ENCODE results near the gene SENP5. TPM values are rescaled to one million over a fixed set of nuclear protein-coding genes. Genes with fewer than 3 reads are reported as not detected.

The SENP5 gene
- total and polyA plus RNA-seq, 9 of the 15 experiments (the other 6 are each of a cell fraction or from before 2014, with no cell fraction given) = 18.3 to 59.7 (median 35.8) TPM

DNA sequence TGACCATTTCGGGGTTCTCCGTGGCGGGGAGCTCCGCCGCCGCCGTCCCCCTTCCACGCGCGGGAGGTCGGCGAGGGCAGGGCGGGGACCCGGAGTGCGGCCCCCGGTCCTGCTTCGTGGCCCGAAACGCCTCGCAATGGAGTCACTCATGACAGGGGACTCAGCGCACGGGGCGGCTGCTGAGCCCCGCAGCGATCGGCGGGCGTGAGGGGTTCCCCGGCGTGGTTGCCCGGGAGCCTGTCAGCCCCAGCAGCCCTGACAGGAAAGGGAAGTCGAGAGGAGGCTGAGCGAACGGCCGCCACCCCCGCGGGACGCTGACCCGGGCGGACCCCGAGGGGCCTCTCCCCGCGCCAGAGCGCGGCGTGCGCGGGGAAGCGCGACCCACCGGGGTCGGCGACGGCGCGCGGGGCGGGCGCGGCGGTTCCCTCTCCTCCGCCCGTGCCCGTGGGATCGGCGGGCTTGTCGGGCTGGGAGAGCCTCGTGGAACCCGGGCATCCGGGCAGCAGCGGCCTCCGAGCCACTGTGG is 101.5 kb downstream of the SENP5 start (continued):
- TF ChIP-seq NR2C2 (CRISPR knock-in tag; IDR thresholded peaks at IDR 0.05) (peak; percentile 52; the same call in 1 of the 2 replicates), NR2C2 (tag; IDR thresholded peaks at IDR 0.05) (peak; percentile 54; the same call in 1 of the 2 replicates), ZNF561 (CRISPR knock-in tag; conservative IDR thresholded peaks at IDR 0.05) (peak; percentile 77; the same call in 1 of the 2 replicates), MEF2D (tag; conservative IDR thresholded peaks at IDR 0.05; ENCODE audit: low read depth) (no peak), HMG20B (CRISPR knock-in tag; IDR thresholded peaks at IDR 0.05) (no peak), PML (IDR thresholded peaks at IDR 0.05; ENCODE audit: low read length) (no peak), ZNF57 (CRISPR knock-in tag; IDR thresholded peaks at IDR 0.05) (0 out of 2 replicates have a peak, but pooled peaks have one; percentile 54), HDAC6 (IDR thresholded peaks at IDR 0.05; ENCODE audit: low read depth, low read length) (no peak), BCOR (IDR thresholded peaks at IDR 0.05) (no peak), SIN3B (IDR thresholded peaks at IDR 0.05; ENCODE audit: low read depth) (no peak), CBX1 (IDR thresholded peaks at IDR 0.05; ENCODE audit: low read depth) (peak; percentile 32; the same call in 1 of the 2 replicates), ZNF764 (CRISPR knock-in tag; IDR thresholded peaks at IDR 0.05; ENCODE audit: low read depth) (no peak)
- TF ChIP-seq, protein P1, sequence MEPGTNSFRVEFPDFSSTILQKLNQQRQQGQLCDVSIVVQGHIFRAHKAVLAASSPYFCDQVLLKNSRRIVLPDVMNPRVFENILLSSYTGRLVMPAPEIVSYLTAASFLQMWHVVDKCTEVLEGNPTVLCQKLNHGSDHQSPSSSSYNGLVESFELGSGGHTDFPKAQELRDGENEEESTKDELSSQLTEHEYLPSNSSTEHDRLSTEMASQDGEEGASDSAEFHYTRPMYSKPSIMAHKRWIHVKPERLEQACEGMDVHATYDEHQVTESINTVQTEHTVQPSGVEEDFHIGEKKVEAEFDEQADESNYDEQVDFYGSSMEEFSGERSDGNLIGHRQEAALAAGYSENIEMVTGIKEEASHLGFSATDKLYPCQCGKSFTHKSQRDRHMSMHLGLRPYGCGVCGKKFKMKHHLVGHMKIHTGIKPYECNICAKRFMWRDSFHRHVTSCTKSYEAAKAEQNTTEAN (CRISPR knock-in tag; IDR thresholded peaks at IDR 0.05) = no peak
- TF ChIP-seq, protein P2, sequence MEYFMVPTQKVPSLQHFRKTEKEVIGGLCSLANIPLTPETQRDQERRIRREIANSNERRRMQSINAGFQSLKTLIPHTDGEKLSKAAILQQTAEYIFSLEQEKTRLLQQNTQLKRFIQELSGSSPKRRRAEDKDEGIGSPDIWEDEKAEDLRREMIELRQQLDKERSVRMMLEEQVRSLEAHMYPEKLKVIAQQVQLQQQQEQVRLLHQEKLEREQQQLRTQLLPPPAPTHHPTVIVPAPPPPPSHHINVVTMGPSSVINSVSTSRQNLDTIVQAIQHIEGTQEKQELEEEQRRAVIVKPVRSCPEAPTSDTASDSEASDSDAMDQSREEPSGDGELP (CRISPR knock-in tag; IDR thresholded peaks at IDR 0.05; ENCODE audit: borderline replicate concordance) = peak; percentile 53; the same call in 1 of the 2 replicates
- TF ChIP-seq, protein P3, sequence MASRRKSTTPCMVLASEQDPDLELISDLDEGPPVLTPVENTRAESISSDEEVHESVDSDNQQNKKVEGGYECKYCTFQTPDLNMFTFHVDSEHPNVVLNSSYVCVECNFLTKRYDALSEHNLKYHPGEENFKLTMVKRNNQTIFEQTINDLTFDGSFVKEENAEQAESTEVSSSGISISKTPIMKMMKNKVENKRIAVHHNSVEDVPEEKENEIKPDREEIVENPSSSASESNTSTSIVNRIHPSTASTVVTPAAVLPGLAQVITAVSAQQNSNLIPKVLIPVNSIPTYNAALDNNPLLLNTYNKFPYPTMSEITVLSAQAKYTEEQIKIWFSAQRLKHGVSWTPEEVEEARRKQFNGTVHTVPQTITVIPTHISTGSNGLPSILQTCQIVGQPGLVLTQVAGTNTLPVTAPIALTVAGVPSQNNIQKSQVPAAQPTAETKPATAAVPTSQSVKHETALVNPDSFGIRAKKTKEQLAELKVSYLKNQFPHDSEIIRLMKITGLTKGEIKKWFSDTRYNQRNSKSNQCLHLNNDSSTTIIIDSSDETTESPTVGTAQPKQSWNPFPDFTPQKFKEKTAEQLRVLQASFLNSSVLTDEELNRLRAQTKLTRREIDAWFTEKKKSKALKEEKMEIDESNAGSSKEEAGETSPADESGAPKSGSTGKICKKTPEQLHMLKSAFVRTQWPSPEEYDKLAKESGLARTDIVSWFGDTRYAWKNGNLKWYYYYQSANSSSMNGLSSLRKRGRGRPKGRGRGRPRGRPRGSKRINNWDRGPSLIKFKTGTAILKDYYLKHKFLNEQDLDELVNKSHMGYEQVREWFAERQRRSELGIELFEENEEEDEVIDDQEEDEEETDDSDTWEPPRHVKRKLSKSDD (conservative IDR thresholded peaks at IDR 0.05; ENCODE audit: low read length) = no peak
- TF ChIP-seq, protein P4, sequence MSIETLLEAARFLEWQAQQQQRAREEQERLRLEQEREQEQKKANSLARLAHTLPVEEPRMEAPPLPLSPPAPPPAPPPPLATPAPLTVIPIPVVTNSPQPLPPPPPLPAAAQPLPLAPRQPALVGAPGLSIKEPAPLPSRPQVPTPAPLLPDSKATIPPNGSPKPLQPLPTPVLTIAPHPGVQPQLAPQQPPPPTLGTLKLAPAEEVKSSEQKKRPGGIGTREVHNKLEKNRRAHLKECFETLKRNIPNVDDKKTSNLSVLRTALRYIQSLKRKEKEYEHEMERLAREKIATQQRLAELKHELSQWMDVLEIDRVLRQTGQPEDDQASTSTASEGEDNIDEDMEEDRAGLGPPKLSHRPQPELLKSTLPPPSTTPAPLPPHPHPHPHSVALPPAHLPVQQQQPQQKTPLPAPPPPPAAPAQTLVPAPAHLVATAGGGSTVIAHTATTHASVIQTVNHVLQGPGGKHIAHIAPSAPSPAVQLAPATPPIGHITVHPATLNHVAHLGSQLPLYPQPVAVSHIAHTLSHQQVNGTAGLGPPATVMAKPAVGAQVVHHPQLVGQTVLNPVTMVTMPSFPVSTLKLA (conservative IDR thresholded peaks at IDR 0.05) = peak; percentile 20 to 50; a peak in 1 of 4 replicates
- TF ChIP-seq, protein P5, sequence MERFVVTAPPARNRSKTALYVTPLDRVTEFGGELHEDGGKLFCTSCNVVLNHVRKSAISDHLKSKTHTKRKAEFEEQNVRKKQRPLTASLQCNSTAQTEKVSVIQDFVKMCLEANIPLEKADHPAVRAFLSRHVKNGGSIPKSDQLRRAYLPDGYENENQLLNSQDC (CRISPR knock-in tag; IDR thresholded peaks at IDR 0.05) = no peak

Data from K562 (cell line).